ENCODE measurements around the gene FBRS.
"Not testable (repeated sequence)": the region's sequence is repeated elsewhere in the genome, so short reads cannot be mapped to it uniquely, and the experiment has no call there.

FBRS gene

DNA sequence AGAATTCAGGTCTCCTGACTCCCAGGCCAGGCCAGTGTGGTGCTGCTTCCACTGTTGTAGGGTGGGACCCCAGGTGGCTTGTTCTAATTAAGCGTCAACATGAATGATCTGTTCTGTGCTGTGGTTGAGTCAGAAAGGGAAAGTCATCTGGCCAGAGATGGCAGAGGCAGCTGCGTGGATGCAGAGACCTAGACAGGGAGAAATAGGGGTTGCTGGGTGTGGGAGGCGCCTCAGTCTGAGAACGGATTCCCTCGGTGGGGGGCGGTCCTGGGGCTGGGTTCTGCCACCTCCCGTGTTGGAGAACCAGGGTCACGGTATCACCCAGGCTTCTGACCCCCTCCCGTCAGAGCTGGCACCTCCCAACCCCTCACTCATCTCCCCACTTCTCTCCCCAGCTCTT is 5.6 kb downstream of the FBRS start:
- DNase-seq (ENCODE audit: low read depth in 3 of 3, low spot score in 1 of 3): no peak

DNA sequence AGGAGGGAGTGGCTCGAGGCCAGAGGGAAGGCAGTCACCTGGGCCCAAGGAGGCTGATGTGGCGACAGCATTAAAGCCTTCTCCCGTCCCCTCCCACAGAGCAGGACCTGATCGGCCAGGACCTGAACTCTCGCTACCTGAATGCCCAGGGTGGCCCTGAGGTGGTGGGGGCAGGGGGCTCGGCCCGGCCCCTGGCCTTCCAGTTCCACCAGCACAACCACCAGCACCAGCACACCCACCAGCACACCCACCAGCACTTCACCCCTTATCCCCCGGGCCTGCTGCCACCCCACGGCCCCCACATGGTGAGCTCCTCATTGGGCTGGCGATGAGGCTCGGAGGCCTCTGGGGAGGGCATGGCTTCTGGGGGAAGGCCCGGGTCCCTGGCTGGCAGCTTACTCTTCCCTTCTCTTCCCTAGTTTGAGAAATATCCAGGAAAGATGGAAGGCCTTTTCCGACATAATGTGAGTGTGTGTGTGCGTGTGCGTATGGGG is 6.4 kb downstream of the FBRS start:
- no peak for DNase-seq (ENCODE audit: low read depth in 3 of 3, low spot score in 1 of 3)

DNA sequence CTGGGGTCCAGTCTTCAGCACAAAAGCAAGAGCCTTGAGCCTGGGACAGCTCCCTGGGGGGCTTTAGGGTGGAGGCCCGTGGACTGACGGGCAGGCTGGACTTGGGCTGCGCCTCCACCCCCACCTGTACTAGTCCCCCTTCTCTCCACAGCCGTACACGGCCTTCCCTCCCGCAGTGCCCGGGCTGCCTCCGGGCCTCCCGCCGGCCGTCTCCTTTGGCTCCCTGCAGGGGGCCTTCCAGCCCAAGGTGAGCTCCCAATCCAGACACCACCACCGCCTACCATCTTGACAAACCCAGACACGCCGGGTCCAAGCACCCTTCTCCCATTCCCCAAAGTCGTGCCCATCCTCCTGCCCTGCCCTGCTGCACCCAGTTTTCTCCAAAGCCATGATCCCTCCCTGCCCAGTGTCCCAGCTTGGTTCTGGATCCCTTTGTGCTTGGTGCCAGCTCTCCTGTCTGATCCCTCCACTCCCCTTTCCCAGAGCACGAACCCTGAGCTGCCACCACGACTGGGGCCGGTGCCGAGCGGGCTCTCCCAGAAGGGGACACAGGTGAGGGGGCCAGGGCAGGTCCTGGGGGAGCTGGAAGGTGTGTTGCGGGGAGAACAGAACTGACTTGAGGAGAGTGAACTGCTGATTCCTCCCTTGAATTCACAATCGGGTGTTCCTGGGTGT is 7.1 kb downstream of the FBRS start:
- no peak for DNase-seq (ENCODE audit: low read depth in 3 of 3, low spot score in 1 of 3)

DNA sequence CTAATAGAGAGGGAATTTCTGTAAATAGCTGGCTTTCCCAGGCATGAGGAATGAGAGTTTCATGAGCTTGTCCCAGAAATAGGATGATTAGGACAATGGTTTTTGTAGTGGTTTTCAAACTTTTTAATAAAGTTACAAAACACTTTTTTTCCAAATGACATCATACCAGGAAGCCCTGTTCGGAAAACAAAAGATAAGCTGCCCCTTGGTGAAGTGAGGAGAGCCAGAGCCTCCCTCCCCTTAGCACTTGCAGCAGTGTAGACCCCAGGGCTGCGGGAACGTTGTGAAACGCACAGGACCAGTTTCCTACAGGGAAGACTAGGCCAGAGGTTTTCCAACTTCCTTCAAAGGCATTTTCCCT is 7.6 kb downstream of the FBRS start:
- no peak for DNase-seq (ENCODE audit: low read depth in 3 of 3, low spot score in 1 of 3)

DNA sequence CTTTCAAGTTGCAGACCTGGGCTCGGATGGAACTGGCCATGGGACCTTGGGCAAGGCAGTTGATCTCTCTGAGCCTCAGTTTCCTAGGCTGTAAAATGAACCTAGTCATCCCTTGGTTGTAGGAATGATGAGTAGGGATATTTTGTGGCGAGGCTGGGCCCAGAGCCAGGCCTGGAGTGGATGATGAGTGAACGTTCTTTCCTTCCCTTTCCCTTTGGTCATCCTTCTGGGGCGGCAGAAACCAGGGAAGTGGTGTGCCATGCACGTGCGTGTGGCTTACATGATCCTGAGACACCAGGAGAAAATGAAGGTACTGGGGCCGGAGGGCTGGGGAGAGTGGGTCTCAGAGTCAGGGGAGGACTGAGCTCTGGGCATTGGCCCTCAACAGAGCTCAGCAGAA is 8.4 kb downstream of the FBRS start:
- no peak for DNase-seq (ENCODE audit: low read depth in 3 of 3, low spot score in 1 of 3)

DNA sequence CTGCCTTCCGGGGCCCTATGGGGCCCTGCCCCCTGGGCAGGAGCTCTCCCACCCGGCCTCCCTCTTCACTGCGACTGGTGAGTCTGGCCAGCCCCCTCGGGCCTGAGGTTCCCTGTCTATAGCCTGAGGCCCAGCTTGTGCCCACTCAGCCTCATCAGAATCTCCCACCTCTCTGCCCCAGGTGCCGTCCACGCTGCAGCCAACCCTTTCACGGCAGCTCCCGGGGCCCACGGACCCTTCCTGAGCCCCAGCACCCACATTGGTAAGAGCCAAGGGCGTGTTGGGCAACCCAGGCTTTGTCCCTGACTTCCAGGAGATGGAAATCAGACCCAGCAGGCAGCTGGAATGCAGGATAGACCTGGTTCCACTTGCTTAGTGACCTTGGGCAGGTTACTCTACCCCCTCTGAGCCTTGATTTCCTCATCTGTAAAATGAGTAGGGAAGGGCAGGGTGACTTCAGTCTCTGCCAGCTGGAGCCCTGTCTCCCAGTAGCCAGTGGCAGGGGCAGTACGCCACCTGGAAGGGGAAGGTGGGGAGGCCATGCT is 9.2 kb downstream of the FBRS start:
- DNase-seq (ENCODE audit: low read depth in 3 of 3, low spot score in 1 of 3): no peak

DNA sequence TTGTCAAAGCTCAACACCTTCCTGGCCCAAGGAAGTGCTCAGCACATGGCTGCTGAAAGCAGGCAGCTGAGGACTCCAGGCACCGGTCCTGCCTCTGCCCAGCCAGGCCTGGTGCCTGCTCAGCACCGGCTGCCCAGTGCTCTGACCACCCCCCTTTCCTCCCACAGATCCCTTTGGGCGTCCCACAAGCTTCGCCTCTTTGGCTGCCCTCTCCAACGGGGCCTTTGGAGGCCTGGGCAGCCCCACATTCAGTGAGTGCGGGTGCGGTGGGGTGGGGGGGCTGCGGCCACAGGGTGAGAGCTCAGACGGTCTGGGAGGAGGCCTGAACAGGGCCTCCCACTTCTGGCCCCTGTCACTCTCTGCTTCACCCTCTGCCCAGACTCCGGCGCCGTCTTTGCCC is 10.2 kb downstream of the FBRS start:
- no peak for DNase-seq (ENCODE audit: low read depth in 3 of 3, low spot score in 1 of 3)

DNA sequence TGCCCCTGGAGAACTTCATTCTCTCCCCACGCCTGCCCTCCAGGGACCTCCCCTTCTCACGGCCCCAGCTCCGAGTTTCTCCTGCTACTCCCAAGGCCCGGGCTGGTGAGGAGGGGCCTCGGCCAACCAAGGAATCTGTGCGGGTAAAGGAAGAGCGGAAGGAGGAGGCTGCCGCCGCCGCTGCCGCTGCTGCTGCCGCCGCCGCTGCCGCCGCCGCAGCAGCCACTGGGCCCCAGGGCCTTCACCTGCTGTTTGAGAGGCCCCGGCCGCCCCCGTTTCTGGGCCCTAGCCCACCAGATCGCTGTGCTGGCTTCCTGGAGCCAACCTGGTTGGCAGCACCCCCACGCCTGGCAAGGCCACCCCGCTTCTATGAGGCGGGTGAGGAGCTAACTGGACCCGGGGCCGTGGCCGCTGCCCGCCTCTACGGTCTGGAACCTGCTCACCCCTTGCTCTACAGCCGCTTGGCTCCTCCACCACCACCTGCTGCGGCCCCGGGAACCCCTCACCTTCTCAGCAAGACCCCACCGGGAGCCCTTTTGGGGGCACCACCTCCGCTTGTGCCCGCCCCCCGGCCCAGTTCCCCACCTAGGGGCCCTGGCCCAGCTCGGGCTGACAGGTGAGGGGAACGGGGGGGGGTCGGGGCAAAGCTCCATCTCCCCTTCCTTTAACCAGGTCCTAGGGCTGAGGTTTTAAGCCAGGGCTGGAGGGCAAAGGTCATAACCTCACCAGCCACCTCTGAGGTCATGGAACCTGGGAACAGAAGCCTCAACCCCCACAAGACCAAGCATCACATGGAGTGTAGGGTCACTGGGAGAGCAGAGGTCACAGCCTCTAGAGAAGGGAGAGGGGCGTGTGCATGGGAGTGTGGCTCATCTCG is 11.0 kb downstream of the FBRS start:
- DNase-seq (ENCODE audit: low read depth in 3 of 3, low spot score in 1 of 3): no peak

DNA sequence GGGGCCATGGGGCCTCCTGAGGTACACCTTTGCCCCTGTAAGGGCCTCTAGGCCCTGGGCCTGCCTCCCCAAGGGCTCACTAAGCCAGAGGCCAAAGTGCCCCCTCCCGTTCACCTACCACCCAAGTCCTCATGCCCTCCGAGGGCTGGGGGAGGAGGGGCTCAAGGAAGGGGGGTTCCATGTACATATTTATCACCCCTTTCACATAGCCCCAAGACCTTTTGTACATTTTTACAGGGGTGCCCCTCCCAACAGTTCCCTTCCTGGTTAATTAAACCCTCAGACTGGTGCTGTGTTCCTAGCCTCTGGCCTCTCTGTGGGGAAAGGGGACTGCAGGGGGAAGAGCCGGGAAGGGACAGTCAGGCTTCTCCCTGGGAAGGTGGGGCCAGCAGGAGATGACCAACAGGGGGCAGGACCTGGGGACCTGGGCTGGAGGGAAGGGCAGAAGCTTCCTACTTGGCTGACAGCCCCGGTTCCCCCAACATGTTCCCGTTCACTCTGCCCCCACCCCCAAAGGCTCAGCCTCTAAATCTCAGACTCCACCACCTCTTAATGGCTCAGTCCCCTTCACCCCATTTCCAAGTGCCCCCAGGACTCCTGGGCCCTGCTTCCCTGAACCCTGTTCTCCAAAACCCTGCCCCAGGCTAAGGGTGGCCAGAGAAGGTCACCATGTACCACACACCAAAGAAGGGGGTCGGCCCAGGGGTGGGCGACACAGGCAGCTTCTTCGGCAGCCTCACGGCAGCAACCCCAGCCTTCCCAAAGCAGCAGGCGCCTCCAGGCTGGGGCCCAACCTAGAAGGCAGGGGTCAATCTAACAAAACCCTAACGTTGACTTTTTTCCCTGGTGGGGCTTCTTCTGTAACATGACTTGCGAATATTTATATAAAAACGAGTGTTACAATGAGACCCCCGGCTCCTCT is 11.9 kb downstream of the FBRS start:
- DNase-seq (ENCODE audit: low read depth in 3 of 3, low spot score in 1 of 3): no peak

DNA sequence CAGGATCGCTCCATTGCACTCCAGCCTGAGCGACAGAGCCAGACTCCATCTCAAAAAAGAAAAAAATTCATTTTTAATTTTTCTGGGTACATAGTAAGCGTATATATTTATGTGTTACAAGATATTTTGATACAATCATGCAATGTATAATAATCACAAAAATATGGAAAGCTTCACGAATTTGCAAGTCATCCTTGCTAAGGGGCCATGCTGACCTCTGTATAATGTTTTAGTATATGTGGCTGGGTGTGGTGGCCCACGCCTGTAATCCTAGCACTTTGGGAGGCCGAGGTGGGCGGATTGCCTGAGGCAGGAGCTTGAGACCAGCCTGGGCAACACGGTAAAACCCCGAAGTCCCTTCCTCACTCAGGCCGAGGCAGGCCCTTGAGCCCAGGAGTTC is 16.9 kb downstream of the FBRS start:
- no peak for DNase-seq (ENCODE audit: low read depth in 3 of 3, low spot score in 1 of 3)

DNA sequence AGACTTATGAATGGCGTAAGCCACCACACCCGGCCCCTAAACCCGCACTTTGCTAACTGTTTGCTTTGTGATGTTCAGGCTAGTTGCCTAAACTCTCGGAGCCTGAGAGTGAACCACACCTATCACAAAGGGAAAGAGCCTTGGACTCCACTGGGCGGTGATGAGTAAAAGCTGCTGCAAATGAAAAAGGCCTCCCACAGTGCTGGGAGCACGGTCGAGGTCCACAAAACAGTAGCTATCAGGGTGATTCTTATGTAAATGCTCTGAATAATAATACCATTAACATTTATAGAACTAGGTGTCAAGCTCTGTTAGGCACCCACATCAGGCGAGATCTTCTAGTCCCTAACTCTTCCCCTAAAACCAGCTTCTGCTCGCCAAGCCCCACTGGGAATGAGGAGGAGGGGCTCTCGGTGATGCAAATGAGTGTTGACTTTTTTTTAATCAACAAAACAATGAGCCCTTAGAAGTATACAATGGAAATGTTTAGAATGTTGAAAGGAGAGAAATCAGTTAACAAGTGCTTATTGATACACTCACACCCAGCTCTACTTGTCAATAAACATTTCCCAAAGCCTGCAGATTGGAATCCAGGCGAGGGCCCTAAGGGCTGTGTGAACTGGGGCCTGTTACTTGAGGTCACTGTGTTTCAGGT is 19.8 kb downstream of the FBRS start:
- DNase-seq (ENCODE audit: low read depth in 3 of 3, low spot score in 1 of 3): no peak

DNA sequence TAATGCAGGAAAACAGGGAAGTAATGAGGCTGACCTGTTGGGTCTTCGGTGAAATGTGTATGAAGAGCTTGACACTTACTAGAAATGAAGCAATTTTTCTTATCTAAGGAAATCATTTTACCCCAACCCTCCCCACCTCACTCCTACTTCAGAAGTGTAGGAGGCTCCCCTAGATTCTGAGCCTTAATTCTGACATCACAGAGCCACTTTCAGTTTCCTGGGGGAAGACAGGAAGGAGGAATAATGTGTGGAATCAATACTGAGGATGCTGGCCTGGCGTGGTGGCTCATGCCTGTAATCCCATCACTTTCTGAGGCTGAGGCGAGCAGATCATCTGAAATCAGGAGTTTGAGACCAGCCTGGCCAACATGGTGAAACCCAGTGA is 20.3 kb downstream of the FBRS start:
- no peak for DNase-seq (ENCODE audit: low read depth in 3 of 3, low spot score in 1 of 3)

DNA sequence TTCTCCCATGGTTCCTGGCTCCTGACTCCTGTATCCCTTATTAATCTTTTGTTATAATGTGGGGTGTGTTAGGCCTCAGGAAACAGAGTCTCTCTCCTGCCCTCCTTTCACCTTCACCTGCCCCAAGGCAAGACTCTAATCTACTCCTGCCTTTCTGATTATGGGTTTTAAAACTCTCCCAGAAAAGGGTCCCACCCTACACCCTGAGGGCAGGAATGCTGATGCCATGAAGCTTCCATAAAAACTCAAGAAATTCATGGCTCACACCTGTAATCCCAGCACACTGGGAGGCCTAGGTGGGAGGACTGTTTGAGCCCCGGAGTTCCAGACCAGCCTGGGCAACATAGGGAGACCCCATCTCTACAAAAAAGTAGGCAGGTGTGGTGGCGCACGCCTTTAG is 22.1 kb downstream of the FBRS start:
- DNase-seq (ENCODE audit: low read depth in 3 of 3, low spot score in 1 of 3): no peak

DNA sequence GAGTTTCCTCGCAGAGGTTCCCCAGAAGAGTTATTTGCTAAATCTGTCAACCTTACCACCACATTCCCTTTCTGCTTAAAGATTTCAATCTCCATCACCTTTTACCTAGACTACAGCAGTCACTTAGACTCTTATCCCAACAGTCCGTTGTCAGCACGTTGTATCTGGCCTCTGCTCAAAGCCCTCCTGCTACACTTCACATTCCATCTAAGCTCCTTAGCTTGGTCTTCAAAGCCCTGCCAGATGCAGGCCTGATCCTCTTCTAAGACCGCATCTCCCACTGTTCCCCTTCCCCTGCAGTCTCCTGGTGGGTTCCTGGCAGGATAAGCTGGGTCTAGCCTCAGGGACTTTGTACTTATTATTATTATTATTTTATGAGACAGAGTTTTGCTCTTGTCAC is 30.5 kb downstream of the FBRS start:
- DNase-seq (ENCODE audit: low read depth in 3 of 3, low spot score in 1 of 3): no peak

DNA sequence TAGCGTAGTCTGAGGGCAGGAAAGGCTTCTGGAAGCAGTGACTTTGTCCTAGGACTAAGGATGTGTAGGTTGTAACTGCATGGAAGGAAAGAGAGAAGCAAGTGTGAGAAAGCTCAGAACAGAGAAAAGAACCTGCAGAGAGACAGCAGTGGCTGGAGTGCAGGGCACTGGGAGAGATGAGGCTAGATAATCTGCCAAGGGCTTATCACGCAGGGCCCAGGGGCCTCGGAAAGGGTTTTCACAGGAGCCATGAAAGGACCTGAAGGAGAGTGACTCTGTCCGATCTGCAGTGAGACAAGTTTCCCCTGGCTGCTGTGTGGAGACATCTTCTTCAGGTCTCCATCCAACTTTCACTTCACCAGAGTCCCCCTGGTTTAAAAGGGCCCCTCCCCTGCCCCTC is 33.7 kb downstream of the FBRS start:
- no peak for DNase-seq (ENCODE audit: low read depth in 3 of 3, low spot score in 1 of 3)

DNA sequence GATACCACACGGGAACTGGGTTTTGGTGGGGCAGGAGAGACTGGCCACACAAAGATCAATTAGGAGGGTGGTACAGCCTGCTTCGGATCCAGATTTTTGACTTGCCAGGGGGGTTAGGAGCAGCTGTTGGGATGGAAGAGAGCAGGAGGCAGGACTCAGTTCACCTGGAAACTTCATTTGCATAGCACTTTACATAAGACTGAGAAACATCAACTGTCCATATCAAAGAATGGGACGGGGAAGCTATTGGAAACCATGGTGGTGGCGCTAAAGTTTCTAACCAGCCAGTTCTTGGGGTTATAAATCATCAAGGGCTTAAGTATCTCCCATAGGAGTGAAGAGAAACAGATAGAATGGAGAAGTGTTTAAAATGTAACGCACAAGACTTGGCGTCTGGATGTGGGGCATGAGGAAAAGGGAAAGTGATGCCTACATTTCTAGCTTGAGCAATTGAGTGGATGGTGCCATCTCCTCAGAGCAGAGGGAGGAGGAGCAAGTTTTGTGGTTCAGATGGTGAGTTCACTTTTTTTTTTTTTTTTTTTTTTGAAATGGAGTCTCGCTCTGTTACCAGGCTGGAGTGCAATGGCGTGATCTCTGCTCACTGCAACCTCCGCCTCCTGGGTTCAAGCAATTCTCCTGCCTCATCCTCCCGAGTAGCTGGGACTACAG is 34.3 kb downstream of the FBRS start:
- DNase-seq (ENCODE audit: low read depth in 3 of 3, low spot score in 1 of 3): no peak

DNA sequence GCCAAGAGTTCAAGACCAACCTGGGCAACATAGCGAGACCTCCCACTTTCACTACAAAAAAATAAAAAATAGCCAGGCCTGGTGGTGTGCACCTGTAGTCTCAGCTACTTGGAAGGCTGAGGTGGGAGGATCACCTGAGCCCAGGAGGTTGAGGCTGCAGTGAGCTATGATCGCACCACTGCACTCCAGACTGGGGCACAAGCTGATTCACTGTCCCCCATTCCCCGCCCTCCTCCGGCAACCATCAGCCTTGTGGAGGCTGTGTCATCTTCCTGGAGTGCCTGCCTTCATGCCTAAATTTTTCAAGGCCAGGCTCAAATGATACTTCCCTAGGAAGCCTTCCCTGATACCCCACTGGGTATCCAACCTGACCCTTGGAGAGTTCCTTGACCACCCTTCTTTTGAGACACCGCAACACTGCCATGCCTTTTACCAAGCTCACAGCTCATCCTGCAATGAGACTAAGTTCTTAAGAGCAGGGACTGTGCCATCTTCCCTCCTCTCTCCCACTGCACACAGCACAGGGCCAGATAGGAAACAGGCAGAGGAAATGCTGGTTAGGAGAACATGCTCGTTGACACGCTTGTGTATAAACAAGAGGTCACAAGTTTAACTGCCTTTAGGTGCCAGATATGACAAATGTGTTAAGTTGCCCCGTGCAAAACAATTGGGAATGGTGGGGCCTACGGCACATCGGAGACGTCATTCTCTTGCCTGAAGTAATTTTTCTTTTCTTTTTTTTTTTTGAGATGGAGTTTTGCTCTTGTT is 36.9 kb downstream of the FBRS start:
- no peak for DNase-seq (ENCODE audit: low read depth in 3 of 3, low spot score in 1 of 3)

DNA sequence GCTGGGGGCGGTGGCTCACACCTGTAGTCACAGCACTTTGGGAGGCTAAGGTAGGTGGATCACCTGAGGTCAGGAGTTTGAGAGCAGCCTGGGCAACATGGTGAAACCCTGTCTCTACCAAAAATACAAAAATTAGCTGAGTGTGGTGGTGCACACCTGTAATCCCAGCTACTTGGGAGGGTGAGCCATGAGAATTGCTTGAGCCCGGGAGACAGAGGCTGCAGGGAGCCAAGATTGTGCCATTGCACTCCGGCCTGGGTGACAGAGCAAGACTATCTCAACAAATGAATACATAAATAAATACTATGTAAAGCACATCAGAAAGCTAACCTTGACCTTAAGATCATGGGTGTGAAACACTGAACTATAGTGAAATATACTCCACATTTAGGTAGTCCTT is 38.4 kb downstream of the FBRS start:
- DNase-seq (ENCODE audit: low read depth in 3 of 3, low spot score in 1 of 3): not testable (repeated sequence)

DNA sequence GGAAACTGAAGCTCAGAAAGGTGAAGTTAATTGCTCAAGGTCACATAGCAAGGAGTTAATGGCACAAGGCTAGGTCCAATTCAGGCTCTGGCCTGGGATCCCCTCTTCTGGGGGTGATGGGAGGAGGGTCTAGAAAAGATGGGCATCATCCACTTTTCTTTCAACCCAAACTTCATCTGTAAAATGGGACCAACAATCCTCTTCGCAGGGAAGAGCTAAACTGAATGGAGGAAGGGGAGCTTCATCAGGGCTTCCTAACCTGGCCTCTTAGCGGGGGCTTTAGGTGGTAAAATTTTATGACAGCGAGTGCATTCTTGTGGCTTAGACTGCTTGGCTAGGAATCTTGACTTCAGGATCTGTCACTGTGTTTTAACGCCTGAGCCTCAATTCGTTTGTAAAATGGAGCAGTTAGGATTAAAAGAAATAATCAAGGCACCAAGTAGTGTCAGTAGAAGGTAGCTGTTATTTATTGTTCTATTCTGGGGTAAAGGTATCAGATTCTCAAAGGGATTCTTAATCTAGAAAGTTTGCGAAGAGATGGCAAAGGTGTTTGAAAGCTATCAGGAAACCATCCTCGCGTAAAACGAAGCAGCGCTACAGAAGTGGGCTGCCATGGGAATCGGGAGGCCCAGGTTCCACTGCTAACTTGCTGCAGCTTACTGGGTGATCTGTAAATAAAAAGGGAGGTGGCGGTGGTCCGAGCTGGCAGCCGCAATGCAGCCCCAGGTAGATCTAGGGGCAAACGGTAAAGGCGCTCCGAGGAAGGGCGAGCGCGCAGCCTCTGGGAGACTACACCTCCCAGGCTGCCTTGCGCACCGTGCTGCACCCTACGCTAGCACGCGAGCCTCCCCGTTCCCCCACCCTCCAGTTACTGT is 39.3 kb downstream of the FBRS start:
- DNase-seq (ENCODE audit: low read depth in 3 of 3, low spot score in 1 of 3): no peak

Data from stimulated activated CD4-positive, alpha-beta T cell treated with anti-CD3 and anti-CD28 coated beads, TNF-alpha, amount 100 ng/mL, for 1 hour (primary cell).